Amygdala (tissue), 56 donors: ENCODE data around the gene CAND1.

Experiments used
- DNase-seq, 56 donors: peaks; one replicate each; lab custom pipeline; 2025; lab: John Stamatoyannopoulos, UW

CAND1 gene

GRCh38 chr12:67279637-67280036, 10.5 kb downstream of the CAND1 start:
- no peak for DNase-seq

- no peak for DNase-seq
Measured at GRCh38 chr12:67280088-67280487, 10.9 kb downstream of the CAND1 start.

GRCh38 chr12:67280572-67280971, 11.4 kb downstream of the CAND1 start:
- no peak for DNase-seq

- DNase-seq, result no peak
Measured at GRCh38 chr12:67284561-67284960, 15.4 kb downstream of the CAND1 start.

GRCh38 chr12:67286257-67286656, 17.1 kb downstream of the CAND1 start:
- DNase-seq, result no peak

GRCh38 chr12:67287311-67287710, 18.2 kb downstream of the CAND1 start:
- DNase-seq, result no peak

- DNase-seq, result no peak
Measured at GRCh38 chr12:67288561-67288960, 19.4 kb downstream of the CAND1 start.

GRCh38 chr12:67290378-67290777, 21.2 kb downstream of the CAND1 start:
- DNase-seq, result no peak

GRCh38 chr12:67299526-67299925, 30.4 kb downstream of the CAND1 start:
- DNase-seq, result no peak

- no peak for DNase-seq
Measured at GRCh38 chr12:67299926-67300325, 30.8 kb downstream of the CAND1 start.

GRCh38 chr12:67302162-67302561, 33.0 kb downstream of the CAND1 start:
- no peak for DNase-seq

GRCh38 chr12:67305544-67305943, 36.4 kb downstream of the CAND1 start:
- DNase-seq, result no peak

- DNase-seq, result no peak
Measured at GRCh38 chr12:67306712-67307111, 37.6 kb downstream of the CAND1 start.

- DNase-seq, result no peak
Measured at GRCh38 chr12:67315661-67316060, 46.5 kb downstream of the CAND1 start.

- no peak for DNase-seq
Measured at GRCh38 chr12:67318786-67319185, 49.6 kb downstream of the CAND1 start.

GRCh38 chr12:67319936-67320335, 50.8 kb downstream of the CAND1 start:
- DNase-seq, result no peak

- no peak for DNase-seq
Measured at GRCh38 chr12:67320614-67321295, 51.6 kb downstream of the CAND1 start.

GRCh38 chr12:67322580-67322979, 53.4 kb downstream of the CAND1 start:
- DNase-seq, result no peak

GRCh38 chr12:67323007-67323406, 53.8 kb downstream of the CAND1 start:
- no peak for DNase-seq

- no peak for DNase-seq
Measured at GRCh38 chr12:67326637-67327036, 57.5 kb downstream of the CAND1 start.

- DNase-seq, result no peak
Measured at GRCh38 chr12:67327466-67327865, 58.3 kb downstream of the CAND1 start.

GRCh38 chr12:67331123-67331522, 62.0 kb downstream of the CAND1 start:
- no peak for DNase-seq

- DNase-seq, result no peak
Measured at GRCh38 chr12:67331828-67332227, 62.7 kb downstream of the CAND1 start.
